ENCODE data around the gene PHF2.

DNA sequence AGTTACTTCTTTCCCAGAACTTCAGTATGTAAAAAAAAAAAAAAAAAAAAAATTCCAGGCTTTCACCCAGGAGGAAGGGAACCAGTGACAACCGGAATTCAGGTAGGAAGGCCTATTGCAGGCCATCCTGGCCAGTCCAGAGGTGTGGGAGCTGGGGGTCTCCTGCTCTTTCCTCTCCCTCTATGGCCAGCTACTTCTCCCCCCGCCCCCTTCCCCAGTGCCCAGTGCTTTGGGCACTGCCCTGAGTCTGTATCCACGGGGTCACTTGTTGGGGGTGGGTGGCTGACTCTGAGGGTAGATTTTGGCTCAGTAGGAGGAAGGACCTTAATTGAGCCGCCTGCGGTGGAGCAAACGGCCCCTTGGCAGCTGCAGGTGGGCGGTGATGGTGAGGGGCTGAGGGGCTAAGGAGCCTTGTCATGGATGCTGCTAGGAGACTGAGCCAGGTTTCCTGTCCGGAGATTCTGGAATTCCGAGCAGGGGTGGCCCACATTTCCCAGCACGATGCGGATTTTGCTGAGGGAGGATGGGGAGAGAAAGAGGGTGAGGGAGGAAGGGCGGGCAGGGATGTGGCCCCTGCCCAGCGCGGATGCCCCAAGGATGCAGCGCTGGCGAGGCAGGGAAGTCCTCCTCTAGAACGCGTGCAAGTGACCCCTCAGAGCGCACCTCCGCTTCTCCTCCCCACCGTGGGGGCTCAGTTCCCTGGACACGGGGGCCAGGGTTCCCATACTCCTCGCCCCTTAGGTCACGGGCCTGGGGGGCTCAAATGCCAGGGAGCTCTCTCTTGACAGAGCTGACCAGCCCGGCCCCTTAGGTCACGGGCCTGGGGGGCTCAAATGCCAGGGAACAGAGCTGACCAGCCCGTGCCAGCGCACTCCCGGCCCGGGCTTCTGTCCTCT lies 1.2 kb upstream of the PHF2 start:
- TF ChIP-seq POLR2A (IDR thresholded peaks at IDR 0.05; ENCODE audit: control extremely low read depth in 1 of 2, low read depth in 2 of 2, low read length in 2 of 2) = no peak
- TF ChIP-seq, protein P1, sequence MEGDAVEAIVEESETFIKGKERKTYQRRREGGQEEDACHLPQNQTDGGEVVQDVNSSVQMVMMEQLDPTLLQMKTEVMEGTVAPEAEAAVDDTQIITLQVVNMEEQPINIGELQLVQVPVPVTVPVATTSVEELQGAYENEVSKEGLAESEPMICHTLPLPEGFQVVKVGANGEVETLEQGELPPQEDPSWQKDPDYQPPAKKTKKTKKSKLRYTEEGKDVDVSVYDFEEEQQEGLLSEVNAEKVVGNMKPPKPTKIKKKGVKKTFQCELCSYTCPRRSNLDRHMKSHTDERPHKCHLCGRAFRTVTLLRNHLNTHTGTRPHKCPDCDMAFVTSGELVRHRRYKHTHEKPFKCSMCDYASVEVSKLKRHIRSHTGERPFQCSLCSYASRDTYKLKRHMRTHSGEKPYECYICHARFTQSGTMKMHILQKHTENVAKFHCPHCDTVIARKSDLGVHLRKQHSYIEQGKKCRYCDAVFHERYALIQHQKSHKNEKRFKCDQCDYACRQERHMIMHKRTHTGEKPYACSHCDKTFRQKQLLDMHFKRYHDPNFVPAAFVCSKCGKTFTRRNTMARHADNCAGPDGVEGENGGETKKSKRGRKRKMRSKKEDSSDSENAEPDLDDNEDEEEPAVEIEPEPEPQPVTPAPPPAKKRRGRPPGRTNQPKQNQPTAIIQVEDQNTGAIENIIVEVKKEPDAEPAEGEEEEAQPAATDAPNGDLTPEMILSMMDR (IDR thresholded peaks at IDR 0.05; ENCODE audit: control extremely low read depth in 1 of 3, insufficient read depth in 1 of 3, low read depth in 1 of 3, low read length in 3 of 3) = no peak
- no peak for TF ChIP-seq BRCA1 (IDR thresholded peaks at IDR 0.05; ENCODE audit: low read depth, low read length)
- TF ChIP-seq SAP30 (IDR thresholded peaks at IDR 0.05; ENCODE audit: insufficient read depth, insufficient replicate concordance, low read length) = no peak
- no peak for TF ChIP-seq MAFK (IDR thresholded peaks at IDR 0.05; ENCODE audit: low read depth, low read length)
- TF ChIP-seq EP300 (IDR thresholded peaks at IDR 0.05; ENCODE audit: borderline replicate concordance in 1 of 2, low read depth in 2 of 2, low read length in 2 of 2) = no peak

Data from H1 (cell line).